Right hindlimb (tissue), 1 donor: ENCODE data around the gene EPB41L5.
"Not testable (repeated sequence)": the region's sequence is repeated elsewhere in the genome, so short reads cannot be mapped to it uniquely, and the experiment has no call there.

ENCODE experiments used
- DNase-seq: peaks from one replicate; pipeline ENCODE4 v3.0.0-alpha.2; 2018

The EPB41L5 gene

GRCh38 chr2:120148669-120149068, 135.8 kb downstream of the EPB41L5 start:
- no peak for DNase-seq

GRCh38 chr2:120149406-120149805, 136.5 kb downstream of the EPB41L5 start:
- no peak for DNase-seq

GRCh38 chr2:120150040-120150482, 137.2 kb downstream of the EPB41L5 start:
- no peak for DNase-seq

GRCh38 chr2:120155308-120155707, 142.4 kb downstream of the EPB41L5 start:
- DNase-seq: no peak

GRCh38 chr2:120158658-120159057, 145.8 kb downstream of the EPB41L5 start:
- DNase-seq: not testable (repeated sequence)

- DNase-seq: no peak
Observed at GRCh38 chr2:120161190-120161589, 148.3 kb downstream of the EPB41L5 start.

- DNase-seq: no peak
Observed at GRCh38 chr2:120162716-120163115, 149.8 kb downstream of the EPB41L5 start.

- no peak for DNase-seq
Observed at GRCh38 chr2:120167272-120167671, 154.4 kb downstream of the EPB41L5 start.

GRCh38 chr2:120169020-120169419, 156.1 kb downstream of the EPB41L5 start:
- no peak for DNase-seq

- DNase-seq: peak; percentile 44
Observed at GRCh38 chr2:120174963-120175581, 162.2 kb downstream of the EPB41L5 start.

- DNase-seq: no peak
Observed at GRCh38 chr2:120176526-120176925, 163.6 kb downstream of the EPB41L5 start.

- DNase-seq: no peak
Observed at GRCh38 chr2:120177001-120177621, 164.2 kb downstream of the EPB41L5 start.

- DNase-seq: no peak
Observed at GRCh38 chr2:120177973-120178372, 165.1 kb downstream of the EPB41L5 start.

GRCh38 chr2:120179396-120179795, 166.5 kb downstream of the EPB41L5 start:
- no peak for DNase-seq

- DNase-seq: no peak
Observed at GRCh38 chr2:120180066-120180465, 167.2 kb downstream of the EPB41L5 start.

GRCh38 chr2:120182019-120182560, 169.2 kb downstream of the EPB41L5 start:
- no peak for DNase-seq

- DNase-seq: no peak
Observed at GRCh38 chr2:120189189-120189588, 176.3 kb downstream of the EPB41L5 start.

GRCh38 chr2:120192280-120192679, 179.4 kb downstream of the EPB41L5 start:
- DNase-seq: no peak

- DNase-seq: no peak
Observed at GRCh38 chr2:120195553-120195952, 182.7 kb downstream of the EPB41L5 start.

GRCh38 chr2:120199817-120200459, 187.1 kb downstream of the EPB41L5 start:
- DNase-seq: not testable (repeated sequence)

- DNase-seq: peak; percentile 61
Observed at GRCh38 chr2:120203251-120204021, 190.6 kb downstream of the EPB41L5 start.

- DNase-seq: no peak
Observed at GRCh38 chr2:120204022-120204405, 191.1 kb downstream of the EPB41L5 start.

GRCh38 chr2:120204417-120204816, 191.5 kb downstream of the EPB41L5 start:
- DNase-seq: no peak
